MM.1S (cell line): Measurements from ENCODE around the gene DHX38.
"Not testable (repeated sequence)": the region's sequence is repeated elsewhere in the genome, so short reads cannot be mapped to it uniquely, and the experiment has no call there.

Experiments used
- DNase-seq: peaks from one replicate; pipeline ENCODE4 v3.0.0-alpha.2; 2015
- H2AFZ ChIP-seq: fragments of 300-600 bp; sonication (generic); 2 replicates; pipeline ENCODE4 v1.6.0; 2016; ENCODE audit warnings: antibody characterized with exemption, low read length
- H3F3A ChIP-seq: fragments of 300-600 bp; sonication (generic); 2 replicates; pipeline ENCODE4 v1.6.1; 2016; ENCODE audit warnings: mild to moderate bottlenecking, antibody characterized with exemption, low read length, moderate library complexity, mixed read lengths; ENCODE audit not compliant: insufficient read depth
- H3K27ac ChIP-seq: fragments of 300-600 bp; sonication (generic); 2 replicates; pipeline ENCODE4 v1.5.1; 2016; ENCODE audit warnings: mild to moderate bottlenecking, low read length
- H3K27me3 ChIP-seq: fragments of 300-600 bp; sonication (generic); replicated peaks from 2 replicates; pipeline ENCODE4 v1.6.0; 2016; ENCODE audit warnings: low read length; ENCODE audit not compliant: insufficient read depth
- H3K36me3 ChIP-seq: fragments of 300-600 bp; sonication (generic); replicated peaks from 2 replicates; pipeline ENCODE4 v1.6.1; 2016; ENCODE audit warnings: mild to moderate bottlenecking, low read length, mixed read lengths; ENCODE audit not compliant: insufficient read depth
- H3K4me1 ChIP-seq: fragments of 300-600 bp; sonication (generic); 2 replicates; pipeline ENCODE4 v1.6.1; 2016; ENCODE audit warnings: low read length, mixed read lengths
- H3K4me2 ChIP-seq: fragments of 300-600 bp; sonication (generic); 2 replicates; pipeline ENCODE4 v1.6.0; 2016; ENCODE audit warnings: low read depth, low read length
- H3K4me3 ChIP-seq: fragments of 300-600 bp; sonication (generic); 2 replicates; pipeline ENCODE4 v1.5.1; 2016; ENCODE audit warnings: low read length, mixed read lengths
- H3K79me2 ChIP-seq: fragments of 300-600 bp; sonication (generic); 2 replicates; pipeline ENCODE4 v1.6.1; 2016; ENCODE audit warnings: mixed run types, low read length, mixed read lengths
- H3K9ac ChIP-seq: fragments of 300-600 bp; sonication (generic); 2 replicates; pipeline ENCODE4 v1.6.1; 2016; ENCODE audit warnings: low read length, mixed read lengths
- H3K9me2 ChIP-seq: fragments of 300-600 bp; sonication (generic); replicated peaks from 2 replicates; pipeline ENCODE4 v1.6.1; 2016; ENCODE audit warnings: mild to moderate bottlenecking, low read length, mixed read lengths; ENCODE audit not compliant: insufficient read depth
- H3K9me3 ChIP-seq: fragments of 300-600 bp; sonication (generic); replicated peaks from 2 replicates; pipeline ENCODE4 v1.6.1; 2016; ENCODE audit warnings: mild to moderate bottlenecking, low read length, mixed read lengths; ENCODE audit not compliant: insufficient read depth
- H4K20me1 ChIP-seq: fragments of 300-600 bp; sonication (generic); 2 replicates; pipeline ENCODE4 v1.6.1; 2016; ENCODE audit warnings: mild to moderate bottlenecking, low read length, moderate library complexity, mixed read lengths; ENCODE audit not compliant: insufficient read depth
- EZH2 ChIP-seq: fragments of 300-600 bp; sonication (generic); optimal IDR thresholded peaks from 2 replicates; pipeline ENCODE3; 2017; ENCODE audit warnings: low read depth, mild to moderate bottlenecking, antibody characterized with exemption, low read length, mixed read lengths
- EZH2phosphoT487 ChIP-seq: fragments of 300-600 bp; sonication (generic); IDR thresholded peaks from 2 replicates; pipeline ENCODE4 v1.6.1; 2018; ENCODE audit warnings: antibody characterized with exemption, low read length
- TF ChIP-seq, protein P1 (sequence below): fragments of 300-600 bp; sonication (generic); IDR thresholded peaks from 2 replicates; pipeline ENCODE4 v1.5.1; 2016; ENCODE audit warnings: antibody characterized with exemption, low read length, mixed read lengths

The DHX38 gene

DNA sequence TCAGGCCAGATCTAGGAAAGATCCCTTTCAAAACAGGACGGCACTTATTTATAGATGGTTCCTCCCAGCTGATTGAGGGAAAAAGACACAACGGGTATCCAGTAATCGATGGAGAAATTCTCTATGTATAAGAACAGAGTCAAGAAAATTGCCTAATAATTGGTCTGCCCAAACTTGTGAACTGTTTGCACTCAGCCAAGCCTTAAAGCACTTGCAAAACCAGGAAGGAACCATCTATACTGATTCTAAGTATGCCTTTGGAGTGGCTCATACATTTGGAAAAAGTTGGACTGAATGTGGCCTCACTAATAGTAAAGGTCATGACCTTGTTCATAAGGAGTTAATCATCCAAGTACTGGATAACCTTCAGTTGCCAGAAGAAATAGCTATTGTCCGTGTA lies 24.7 kb upstream of the DHX38 start:
- Histone ChIP-seq H3K9me2 (no peaks in the 10 kb centered on the region), H2AFZ (no peak overlapping the region), H3K4me3 (no peak overlapping the region), H3K4me2 (no peak overlapping the region), H3F3A (no peaks in the 10 kb centered on the region), H3K9ac (no peak overlapping the region), H4K20me1 (no peaks in the 10 kb centered on the region), H3K4me1 (no peaks in the 10 kb centered on the region), H3K79me2 (no peaks in the 10 kb centered on the region), H3K9me3 (no peaks in the 10 kb centered on the region), H3K36me3 (no peaks in the 10 kb centered on the region), H3K27me3 (no peaks in the 10 kb centered on the region), H3K27ac (no peak overlapping the region)
- TF ChIP-seq, protein P1, sequence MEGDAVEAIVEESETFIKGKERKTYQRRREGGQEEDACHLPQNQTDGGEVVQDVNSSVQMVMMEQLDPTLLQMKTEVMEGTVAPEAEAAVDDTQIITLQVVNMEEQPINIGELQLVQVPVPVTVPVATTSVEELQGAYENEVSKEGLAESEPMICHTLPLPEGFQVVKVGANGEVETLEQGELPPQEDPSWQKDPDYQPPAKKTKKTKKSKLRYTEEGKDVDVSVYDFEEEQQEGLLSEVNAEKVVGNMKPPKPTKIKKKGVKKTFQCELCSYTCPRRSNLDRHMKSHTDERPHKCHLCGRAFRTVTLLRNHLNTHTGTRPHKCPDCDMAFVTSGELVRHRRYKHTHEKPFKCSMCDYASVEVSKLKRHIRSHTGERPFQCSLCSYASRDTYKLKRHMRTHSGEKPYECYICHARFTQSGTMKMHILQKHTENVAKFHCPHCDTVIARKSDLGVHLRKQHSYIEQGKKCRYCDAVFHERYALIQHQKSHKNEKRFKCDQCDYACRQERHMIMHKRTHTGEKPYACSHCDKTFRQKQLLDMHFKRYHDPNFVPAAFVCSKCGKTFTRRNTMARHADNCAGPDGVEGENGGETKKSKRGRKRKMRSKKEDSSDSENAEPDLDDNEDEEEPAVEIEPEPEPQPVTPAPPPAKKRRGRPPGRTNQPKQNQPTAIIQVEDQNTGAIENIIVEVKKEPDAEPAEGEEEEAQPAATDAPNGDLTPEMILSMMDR: no peak
- TF ChIP-seq EZH2phosphoT487: no peak
- no peak for TF ChIP-seq EZH2
- DNase-seq: no peak

DNA sequence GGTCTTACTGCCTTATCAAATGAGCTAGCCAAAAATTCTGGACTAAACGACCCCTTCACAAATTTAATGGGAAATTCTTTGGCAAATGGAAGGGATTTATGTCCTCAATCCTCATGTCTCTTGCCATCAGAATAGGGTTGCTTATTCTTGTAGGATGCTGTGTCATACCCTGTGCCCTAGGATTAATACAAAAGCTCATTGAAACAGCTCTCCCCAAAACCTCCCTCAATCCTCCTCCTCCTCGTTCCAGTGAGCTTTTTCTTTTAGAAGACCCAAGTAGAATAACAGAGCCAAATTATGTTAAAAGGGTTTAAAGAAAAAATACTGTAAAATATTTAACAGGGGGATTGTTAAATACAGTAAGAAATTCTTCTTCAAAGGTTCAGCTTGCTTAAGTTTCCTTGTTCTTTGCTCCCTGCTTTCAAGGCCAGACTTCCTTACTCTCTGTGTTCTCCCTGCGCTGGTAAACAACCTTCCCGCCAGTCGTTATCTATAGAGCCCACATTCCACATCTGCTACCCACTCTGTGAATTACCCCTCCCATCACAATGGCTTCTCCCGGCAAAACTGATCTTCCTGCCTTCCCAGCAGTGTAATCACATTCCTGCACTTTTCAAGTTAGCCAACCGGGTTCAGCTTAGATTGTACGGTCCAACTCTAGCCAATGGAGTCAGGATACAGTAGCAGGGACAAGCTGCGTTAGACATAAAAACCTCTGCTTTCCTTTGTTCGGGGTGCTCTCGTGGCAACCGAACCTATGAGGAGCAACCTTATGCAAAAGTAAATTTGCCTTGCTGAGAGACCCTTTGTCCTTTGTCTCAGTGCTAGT lies 20.9 kb upstream of the DHX38 start:
- Histone ChIP-seq H3K9ac (no peak overlapping the region), H3K27me3 (no peaks in the 10 kb centered on the region), H3K79me2 (no peaks in the 10 kb centered on the region), H3K9me3 (no peaks in the 10 kb centered on the region), H3K9me2 (no peaks in the 10 kb centered on the region), H4K20me1 (no peaks in the 10 kb centered on the region), H3K4me3 (no peak overlapping the region), H3F3A (no peaks in the 10 kb centered on the region), H3K27ac (no peak overlapping the region), H3K36me3 (no peaks in the 10 kb centered on the region), H2AFZ (no peak overlapping the region), H3K4me1 (no peaks in the 10 kb centered on the region), H3K4me2 (no peak overlapping the region)
- no peak for DNase-seq
- TF ChIP-seq EZH2 (no peak), EZH2phosphoT487 (no peak)
- TF ChIP-seq, protein P1: no peak

DNA sequence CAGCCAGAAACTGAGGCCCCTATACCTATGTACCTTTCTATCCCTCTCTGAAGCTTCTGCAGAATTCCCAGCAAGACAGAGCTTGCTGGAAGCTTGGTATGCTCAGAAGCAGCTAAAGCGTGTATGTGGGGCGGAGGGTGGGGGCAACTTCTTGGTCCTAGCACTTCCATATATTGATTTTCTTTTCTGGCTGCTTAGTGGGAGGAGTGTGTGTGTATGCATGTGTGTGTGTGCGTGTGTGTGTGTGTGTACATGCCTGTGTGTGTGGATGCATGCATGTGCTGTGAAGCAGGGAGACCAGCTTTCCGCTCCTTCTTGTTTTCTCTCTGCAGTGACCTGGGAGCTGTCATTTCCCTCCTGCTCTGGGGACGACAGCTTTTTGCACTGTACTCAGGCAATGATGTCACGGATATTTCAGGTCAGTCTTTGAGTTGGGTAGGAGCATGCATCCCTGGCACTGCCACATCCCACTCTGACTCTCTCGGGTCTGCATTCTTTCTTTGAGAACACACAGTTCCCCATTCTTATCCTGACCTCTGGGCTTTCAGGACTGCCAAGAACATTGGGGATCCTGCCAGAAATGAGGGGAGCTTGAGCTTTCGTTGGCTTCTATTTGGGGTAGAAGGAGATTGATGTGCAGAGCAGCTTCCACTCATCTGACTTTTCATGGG lies 20.0 kb upstream of the DHX38 start:
- TF ChIP-seq EZH2phosphoT487 (no peak), EZH2 (no peak)
- TF ChIP-seq, protein P1: no peak
- Histone ChIP-seq H3K4me3 (no peak overlapping the region), H3K27ac (no peak overlapping the region), H3K4me1 (no peaks in the 10 kb centered on the region), H3K27me3 (no peaks in the 10 kb centered on the region), H4K20me1 (no peaks in the 10 kb centered on the region), H3F3A (no peaks in the 10 kb centered on the region), H3K9ac (no peak overlapping the region), H3K4me2 (no peak overlapping the region), H3K79me2 (no peaks in the 10 kb centered on the region), H3K9me2 (no peaks in the 10 kb centered on the region), H2AFZ (no peak overlapping the region), H3K36me3 (no peaks in the 10 kb centered on the region), H3K9me3 (no peaks in the 10 kb centered on the region)
- DNase-seq: no peak

DNA sequence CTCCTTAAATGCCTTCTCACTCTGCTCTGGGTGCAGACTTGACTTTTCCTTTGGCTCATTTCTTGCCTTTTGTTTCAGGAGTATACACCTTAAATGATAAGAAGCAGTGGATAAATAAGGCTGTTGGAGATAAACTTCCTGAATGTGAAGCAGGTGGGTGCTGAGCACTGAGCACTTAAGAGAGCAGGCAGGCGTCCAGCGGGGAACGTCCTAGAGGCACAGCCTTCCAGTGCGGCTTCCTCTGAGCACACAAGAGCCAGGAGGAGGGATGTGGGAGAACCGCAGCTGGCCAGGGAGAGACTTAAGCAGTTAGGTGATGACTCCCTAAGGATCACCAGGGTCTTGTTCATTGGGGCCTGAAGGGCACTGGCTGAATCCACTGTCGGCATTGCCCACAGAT lies 18.6 kb upstream of the DHX38 start:
- not testable (repeated sequence) for DNase-seq, H3K36me3 ChIP-seq, H3K27ac ChIP-seq, H3K27me3 ChIP-seq, H2AFZ ChIP-seq, H4K20me1 ChIP-seq, H3K4me3 ChIP-seq, H3K9ac ChIP-seq, H3K4me1 ChIP-seq, H3K79me2 ChIP-seq, H3K4me2 ChIP-seq, H3K9me2 ChIP-seq, H3K9me3 ChIP-seq, H3F3A ChIP-seq

DNA sequence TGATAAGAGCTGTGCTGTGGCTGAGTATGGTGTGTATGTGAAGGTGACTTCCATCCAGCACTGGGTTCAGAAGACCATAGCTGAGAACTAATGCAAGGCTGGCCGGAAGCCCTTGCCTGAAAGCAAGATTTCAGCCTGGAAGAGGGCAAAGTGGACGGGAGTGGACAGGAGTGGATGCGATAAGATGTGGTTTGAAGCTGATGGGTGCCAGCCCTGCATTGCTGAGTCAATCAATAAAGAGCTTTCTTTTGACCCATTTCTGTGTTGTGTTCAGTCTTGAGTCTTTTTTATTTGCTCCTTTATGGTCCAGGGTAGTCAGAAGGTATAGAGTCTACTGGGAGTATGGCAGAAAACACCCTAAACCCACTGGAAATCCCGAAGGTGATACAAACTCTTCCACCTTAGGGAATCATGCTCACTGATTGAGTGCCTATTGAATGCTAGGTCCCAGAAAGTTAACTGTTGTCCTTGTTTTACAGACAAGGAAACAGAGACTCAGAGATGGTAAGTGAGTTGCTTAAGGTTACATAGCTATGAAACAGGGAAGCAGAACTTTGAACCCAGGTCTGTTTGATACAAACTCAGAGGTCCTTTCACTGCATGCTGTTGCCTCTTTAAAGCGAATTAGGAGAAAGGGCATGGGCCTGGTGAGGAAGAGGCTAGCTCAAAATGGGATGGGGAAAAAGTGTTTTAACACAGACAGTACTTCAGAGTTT lies 16.5 kb upstream of the DHX38 start:
- not testable (repeated sequence) for H3K9me2 ChIP-seq, H3K27ac ChIP-seq, DNase-seq, H3F3A ChIP-seq, H3K4me1 ChIP-seq, H3K9ac ChIP-seq, H3K4me3 ChIP-seq, H2AFZ ChIP-seq, H4K20me1 ChIP-seq, H3K9me3 ChIP-seq, H3K79me2 ChIP-seq, H3K4me2 ChIP-seq, H3K27me3 ChIP-seq, H3K36me3 ChIP-seq
